ENCODE results near the gene SEC23A. TPM values are rescaled to one million over a fixed set of nuclear protein-coding genes. Genes with fewer than 3 reads are reported as not detected.

SEC23A gene
- total and polyA plus RNA-seq, 2 donors (not counting 1 experiment from before 2014, with no cell fraction given) = 13.2 to 52.3 TPM

DNA sequence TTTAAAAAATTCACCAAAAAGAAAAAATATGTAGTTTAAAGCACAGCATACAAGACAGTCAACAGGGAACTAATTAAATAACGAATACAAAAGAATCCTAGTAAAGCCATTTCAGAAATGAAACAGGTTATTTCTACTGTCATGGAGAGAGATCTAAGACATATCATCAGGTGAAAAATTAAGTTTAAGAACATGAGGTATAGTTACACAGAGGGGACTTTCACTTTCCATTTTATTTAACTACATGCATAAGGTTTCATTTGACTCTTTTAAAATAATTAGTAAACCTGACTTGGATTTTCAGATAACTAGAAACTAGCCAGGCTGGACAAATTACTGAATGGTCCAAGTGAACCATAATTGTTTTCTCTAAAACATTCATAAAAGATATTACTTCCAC lies 11.3 kb downstream of the SEC23A start:
- Histone ChIP-seq H3K9ac (ENCODE audit: low read length) (no peak overlapping the region), H4K20me1 (ENCODE audit: control insufficient read depth, insufficient read depth, low read length, poor library complexity, severe bottlenecking) (no peaks in the 10 kb centered on the region), H3K36me3 (replicated peaks in 1 of 2; ENCODE audit: control extremely low read depth in 1 of 2, control insufficient read depth in 1 of 2, extremely low read depth in 1 of 2, insufficient read depth in 2 of 2, low read length in 1 of 2) (peaks cover 17 to 58% of the 10 kb centered on the region in 2 experiments), H3K9me3 (ENCODE audit: control extremely low read depth in 1 of 3, control insufficient read depth in 2 of 3, insufficient read depth in 1 of 3, low read length in 2 of 3) (no peaks in the 10 kb centered on the region), H3K4me2 (replicated peaks; ENCODE audit: low read depth, low read length, poor library complexity, severe bottlenecking) (no peak overlapping the region), H2AFZ (ENCODE audit: insufficient read depth, low read depth, low read length, poor library complexity, severe bottlenecking) (no peak overlapping the region), H3K4me1 (ENCODE audit: control insufficient read depth in 2 of 2, insufficient read depth in 2 of 2, low read length in 2 of 2) (no peaks in the 10 kb centered on the region), H3K4me3 (ENCODE audit: control extremely low read depth in 1 of 5, extremely low read depth in 1 of 5, insufficient read depth in 1 of 5, low read depth in 2 of 5, low read length in 4 of 5) (no peak overlapping the region), H3K79me2 (ENCODE audit: control insufficient read depth, insufficient read depth, low read length) (no peaks in the 10 kb centered on the region), H3K27me3 (replicated peaks in 1 of 4; ENCODE audit: control extremely low read depth in 1 of 4, control insufficient read depth in 3 of 4, insufficient read depth in 4 of 4, low read length in 3 of 4) (no peaks in the 10 kb centered on the region), H3K27ac (ENCODE audit: low read length in 2 of 2) (no peak overlapping the region)
- H3K27me3 Mint-ChIP-seq = no peaks in the 10 kb centered on the region
- WGBS (ENCODE audit: insufficient coverage) = no CpG with 5 or more reads among the region's 1 CpG
- no peak for DNase-seq
- H3K27ac Mint-ChIP-seq = no peak overlapping the region
- peaks cover 8% of the 10 kb centered on the region for H3K4me1 Mint-ChIP-seq
- ChIA-PET POLR2A (no interaction called here), CTCF (no interaction called here)
- no peak for ATAC-seq (ENCODE audit: low read depth)
- no peaks in the 10 kb centered on the region for H3K9me3 Mint-ChIP-seq (ENCODE audit: insufficient read depth)
- intact Hi-C loops (cut with micrococcal nuclease) = no loop called here
- no peak overlapping the region for H3K4me3 Mint-ChIP-seq
- TF ChIP-seq, protein P1, sequence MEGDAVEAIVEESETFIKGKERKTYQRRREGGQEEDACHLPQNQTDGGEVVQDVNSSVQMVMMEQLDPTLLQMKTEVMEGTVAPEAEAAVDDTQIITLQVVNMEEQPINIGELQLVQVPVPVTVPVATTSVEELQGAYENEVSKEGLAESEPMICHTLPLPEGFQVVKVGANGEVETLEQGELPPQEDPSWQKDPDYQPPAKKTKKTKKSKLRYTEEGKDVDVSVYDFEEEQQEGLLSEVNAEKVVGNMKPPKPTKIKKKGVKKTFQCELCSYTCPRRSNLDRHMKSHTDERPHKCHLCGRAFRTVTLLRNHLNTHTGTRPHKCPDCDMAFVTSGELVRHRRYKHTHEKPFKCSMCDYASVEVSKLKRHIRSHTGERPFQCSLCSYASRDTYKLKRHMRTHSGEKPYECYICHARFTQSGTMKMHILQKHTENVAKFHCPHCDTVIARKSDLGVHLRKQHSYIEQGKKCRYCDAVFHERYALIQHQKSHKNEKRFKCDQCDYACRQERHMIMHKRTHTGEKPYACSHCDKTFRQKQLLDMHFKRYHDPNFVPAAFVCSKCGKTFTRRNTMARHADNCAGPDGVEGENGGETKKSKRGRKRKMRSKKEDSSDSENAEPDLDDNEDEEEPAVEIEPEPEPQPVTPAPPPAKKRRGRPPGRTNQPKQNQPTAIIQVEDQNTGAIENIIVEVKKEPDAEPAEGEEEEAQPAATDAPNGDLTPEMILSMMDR (IDR thresholded peaks at IDR 0.05) = no peak
- TF ChIP-seq EZH2 (IDR thresholded peaks at IDR 0.05; ENCODE audit: borderline replicate concordance, insufficient read depth, low read depth, low read length, poor library complexity, severe bottlenecking) = no peak

DNA sequence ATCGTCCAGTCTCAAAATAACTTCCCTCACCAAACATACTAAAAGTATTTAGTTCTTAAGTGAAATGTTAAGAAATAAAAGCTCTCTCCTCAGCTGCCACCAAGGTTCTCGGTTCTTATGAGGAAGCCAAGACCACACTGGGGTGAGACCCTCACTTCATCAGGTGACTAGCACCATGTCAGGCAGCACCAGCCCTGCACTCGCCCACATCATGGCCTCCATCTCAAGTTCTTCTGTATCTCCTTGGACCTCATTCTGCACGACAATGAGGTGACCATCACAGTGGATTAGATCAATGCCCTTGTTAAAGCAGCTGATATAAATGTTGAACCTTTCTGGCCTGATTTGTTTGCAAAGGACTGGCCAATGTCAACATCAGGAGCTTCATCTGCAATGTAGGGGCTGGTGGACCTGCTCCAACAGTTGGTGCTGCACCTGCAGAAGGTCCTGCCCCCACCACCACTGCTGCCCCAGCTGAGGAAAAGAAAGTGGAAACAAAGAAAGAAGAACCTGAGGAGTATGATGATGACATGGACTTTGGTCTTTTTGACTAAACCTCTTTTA lies 12.4 kb downstream of the SEC23A start:
- H3K4me3 Mint-ChIP-seq = no peak overlapping the region
- no peak overlapping the region for H3K9ac ChIP-seq (ENCODE audit: low read length)
- H4K20me1 ChIP-seq (ENCODE audit: control insufficient read depth, insufficient read depth, low read length, poor library complexity, severe bottlenecking) = no peaks in the 10 kb centered on the region
- WGBS (ENCODE audit: insufficient coverage) = 94% methylated on average over 2 of the region's 4 CpGs
- no peak overlapping the region for H3K4me3 ChIP-seq (ENCODE audit: control extremely low read depth in 1 of 5, extremely low read depth in 1 of 5, insufficient read depth in 1 of 5, low read depth in 2 of 5, low read length in 4 of 5)
- CTCF ChIA-PET = no interaction called here
- H3K4me1 Mint-ChIP-seq = peaks cover 8% of the 10 kb centered on the region
- H3K36me3 ChIP-seq (replicated peaks in 1 of 2; ENCODE audit: control extremely low read depth in 1 of 2, control insufficient read depth in 1 of 2, extremely low read depth in 1 of 2, insufficient read depth in 2 of 2, low read length in 1 of 2) = peaks cover 15 to 66% of the 10 kb centered on the region in 2 experiments
- no peak overlapping the region for H3K27ac Mint-ChIP-seq
- ATAC-seq (ENCODE audit: low read depth) (no peak), DNase-seq (no peak)
- H3K4me1 ChIP-seq (ENCODE audit: control insufficient read depth in 2 of 2, insufficient read depth in 2 of 2, low read length in 2 of 2) = no peaks in the 10 kb centered on the region
- no peak overlapping the region for H3K4me2 ChIP-seq (replicated peaks; ENCODE audit: low read depth, low read length, poor library complexity, severe bottlenecking)
- H3K79me2 ChIP-seq (ENCODE audit: control insufficient read depth, insufficient read depth, low read length) = no peaks in the 10 kb centered on the region
- no peaks in the 10 kb centered on the region for H3K27me3 Mint-ChIP-seq
- no peak overlapping the region for H3K27ac ChIP-seq (ENCODE audit: low read length in 2 of 2)
- TF ChIP-seq, protein P1 (IDR thresholded peaks at IDR 0.05) = no peak
- H3K9me3 ChIP-seq (ENCODE audit: control extremely low read depth in 1 of 3, control insufficient read depth in 2 of 3, insufficient read depth in 1 of 3, low read length in 2 of 3) = no peaks in the 10 kb centered on the region
- H2AFZ ChIP-seq (ENCODE audit: insufficient read depth, low read depth, low read length, poor library complexity, severe bottlenecking) = no peak overlapping the region
- POLR2A ChIA-PET = no interaction called here
- intact Hi-C loops (cut with micrococcal nuclease) = no loop called here
- H3K27me3 ChIP-seq (replicated peaks in 1 of 4; ENCODE audit: control extremely low read depth in 1 of 4, control insufficient read depth in 3 of 4, insufficient read depth in 4 of 4, low read length in 3 of 4) = no peaks in the 10 kb centered on the region
- no peaks in the 10 kb centered on the region for H3K9me3 Mint-ChIP-seq (ENCODE audit: insufficient read depth)

Measured in B cell (primary cell).